ENCODE data around the gene ULK4. TPM values are rescaled to one million over a fixed set of nuclear protein-coding genes. Genes with fewer than 3 reads are reported as not detected.

ULK4 gene
- total and polyA plus RNA-seq, 9 of the 15 experiments (the other 6 are each of a cell fraction or from before 2014, with no cell fraction given): 3.0 to 5.9 (median 3.5) TPM

GRCh38 chr3:42001777-42002176 is 39.9 kb upstream of the ULK4 start (continued):
- peak in 1 of 2 experiments; percentile 38; a peak in 1 of 4 replicates for TF ChIP-seq FOXA3 (CRISPR knock-in tag; conservative IDR thresholded peaks at IDR 0.05 in 1 of 2, IDR thresholded peaks at IDR 0.05 in 1 of 2)
- TF ChIP-seq MAZ (CRISPR knock-in tag; conservative IDR thresholded peaks at IDR 0.05 in 1 of 2, IDR thresholded peaks at IDR 0.05 in 1 of 2): peak in 1 of 2 experiments; percentile 39; a peak in 1 of 4 replicates
- peak in 1 of 2 experiments; percentile 66; a peak in 2 of 4 replicates for TF ChIP-seq HDAC1 (IDR thresholded peaks at IDR 0.05)
- peak; percentile 11; the same call in 1 of the 2 replicates for TF ChIP-seq SPI1 (IDR thresholded peaks at IDR 0.05; ENCODE audit: borderline replicate concordance, low read depth, low read length)
- peak; percentile 23; the same call in 1 of the 2 replicates for TF ChIP-seq TEAD4 (IDR thresholded peaks at IDR 0.05; ENCODE audit: low read length)
- TF ChIP-seq TEAD4 (CRISPR knock-in tag; IDR thresholded peaks at IDR 0.05; ENCODE audit: borderline replicate concordance): no peak
- peak; percentile 85 for TF ChIP-seq FOSL1 (tag; conservative IDR thresholded peaks at IDR 0.05)
- no peak for TF ChIP-seq ZC3H11A (IDR thresholded peaks at IDR 0.05; ENCODE audit: low read depth, low read length)
- peak; percentile 48; the same call in 1 of the 2 replicates for TF ChIP-seq LEF1 (IDR thresholded peaks at IDR 0.05)
- TF ChIP-seq HMGN3 (IDR thresholded peaks at IDR 0.05; ENCODE audit: borderline replicate concordance, extremely low read depth, insufficient read length, low read depth, low read length): no peak

DNA sequence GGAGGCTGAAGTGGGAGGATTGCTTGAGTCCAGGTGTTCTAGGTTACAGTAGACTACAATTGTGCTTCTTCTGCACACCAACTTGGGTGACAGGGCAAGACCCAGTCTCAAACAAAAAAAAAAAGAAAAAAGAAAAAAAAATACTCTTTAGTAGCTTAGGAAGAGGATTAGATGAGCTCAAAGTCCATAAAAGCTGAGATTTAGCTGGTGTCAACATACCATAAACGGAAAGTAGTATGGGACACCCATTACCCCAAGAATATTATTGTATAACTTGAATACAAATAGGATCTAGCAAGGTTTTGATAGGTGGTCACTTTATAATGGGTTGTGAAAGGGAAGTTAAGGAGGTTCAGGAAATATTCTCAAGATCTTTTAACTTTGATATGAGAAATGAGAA is 38.0 kb upstream of the ULK4 start:
- peaks cover 0 to 3% of the 10 kb centered on the region in 2 experiments; a peak in 2 of 5 replicates for H3K27me3 ChIP-seq (ENCODE audit: control insufficient read depth in 2 of 2, insufficient read depth in 2 of 2, low read length in 2 of 2)
- CTCF ChIA-PET (ENCODE audit: low intra/inter-chr PET ratio): no interaction called here
- no TSS peak for BruUV-seq (replicated peaks)
- no peak overlapping the region for H3K4me2 ChIP-seq (ENCODE audit: insufficient read depth, low read length)
- H3K79me2 ChIP-seq (ENCODE audit: control insufficient read depth, insufficient read depth, low read length): no peaks in the 10 kb centered on the region
- H3K9ac ChIP-seq (ENCODE audit: insufficient read depth in 1 of 2, low read depth in 2 of 2, low read length in 2 of 2): no peak overlapping the region
- 8% methylated on average over 1 of the region's 1 CpG for WGBS (ENCODE audit: insufficient coverage, low coverage, missing lambda C conversion rate)
- H3K9me1 ChIP-seq (ENCODE audit: control insufficient read depth, insufficient read depth, low read length): no peaks in the 10 kb centered on the region
- intact Hi-C loops (cut with micrococcal nuclease): loop anchor here (5.0 kb wide), 1 partner anchor 97 kb away; no protein-coding TSS in a partner anchor
- in situ Hi-C loops (cut with MboI): no loop called here
- no peaks in the 10 kb centered on the region for H3K36me3 ChIP-seq (ENCODE audit: control insufficient read depth, insufficient read depth, low read length)
- ATAC-seq: no peak
- H3K4me1 ChIP-seq (replicated peaks in 1 of 2; ENCODE audit: control insufficient read depth in 2 of 2, insufficient read depth in 2 of 2, low read length in 2 of 2): peaks cover 7 to 8% of the 10 kb centered on the region in 2 experiments
- H2AFZ ChIP-seq (ENCODE audit: low read depth, low read length): no peak overlapping the region
- no peaks in the 10 kb centered on the region for H4K20me1 ChIP-seq (replicated peaks; ENCODE audit: control insufficient read depth, insufficient read depth, low read length)
- POLR2A ChIA-PET: interaction anchor here (0.8 to 2.7 kb wide), 2 partner anchors 11 to 15 kb away, joined by 3 to 9 read pairs; no protein-coding TSS in a partner anchor
- DNase-seq (ENCODE audit: extremely low read depth in 1 of 4, low spot score in 3 of 4): no peak
- H3K27ac ChIP-seq (ENCODE audit: extremely low read depth, low read depth, low read length): no peak overlapping the region
- no peak for FAIRE-seq
- peaks cover 4% of the 10 kb centered on the region; the same call in 1 of the 2 replicates for H3K9me3 ChIP-seq (replicated peaks; ENCODE audit: control insufficient read depth, insufficient read depth, low read depth, low read length)
- H3K4me3 ChIP-seq: no peak overlapping the region
- no peak for TF ChIP-seq BRD4 (IDR thresholded peaks at IDR 0.05)
- no peak for TF ChIP-seq NEUROD1 (IDR thresholded peaks at IDR 0.05; ENCODE audit: borderline replicate concordance, low read depth, low read length, partially characterized antibody)
- TF ChIP-seq TAF7 (tag; IDR thresholded peaks at IDR 0.05): no peak
- no peak for TF ChIP-seq ARID3B (CRISPR knock-in tag; IDR thresholded peaks at IDR 0.05; ENCODE audit: borderline replicate concordance)
- TF ChIP-seq SFPQ (IDR thresholded peaks at IDR 0.05; ENCODE audit: low read depth, low read length): no peak
- no peak for TF ChIP-seq NCOA6 (IDR thresholded peaks at IDR 0.05)
- TF ChIP-seq, protein P1, sequence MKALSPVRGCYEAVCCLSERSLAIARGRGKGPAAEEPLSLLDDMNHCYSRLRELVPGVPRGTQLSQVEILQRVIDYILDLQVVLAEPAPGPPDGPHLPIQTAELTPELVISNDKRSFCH (CRISPR knock-in tag; IDR thresholded peaks at IDR 0.05): no peak
- TF ChIP-seq, protein P1 (tag; IDR thresholded peaks at IDR 0.05): no peak

Data from K562 (cell line).